ENCODE data around the gene TCHH. TPM values are rescaled to one million over a fixed set of nuclear protein-coding genes. Genes with fewer than 3 reads are reported as not detected.

The TCHH gene
- total RNA-seq, 1 donor from 2014 or later: not detected

DNA sequence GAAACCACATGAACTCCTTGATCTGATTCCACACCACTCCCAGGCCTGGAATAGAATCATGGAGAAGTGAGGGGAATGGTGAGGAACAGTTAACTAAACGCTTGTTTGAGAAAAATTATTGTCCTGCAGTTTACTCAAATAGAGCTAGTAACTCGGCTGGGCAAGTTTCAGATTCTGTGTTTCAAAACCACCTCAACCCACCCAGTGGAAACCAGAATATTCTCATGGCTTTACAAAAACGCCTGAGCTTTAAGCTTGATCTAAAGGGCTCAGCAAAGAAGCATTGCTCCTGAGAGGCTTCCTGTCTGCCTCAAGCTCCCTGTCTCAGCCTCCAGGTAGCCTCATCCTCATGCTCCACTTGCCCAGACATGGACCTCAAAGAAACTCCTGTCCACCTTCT, 42.9 kb downstream of the TCHH start:
- no peak overlapping the region for H3K27ac Mint-ChIP-seq
- H3K4me1 Mint-ChIP-seq: no peaks in the 10 kb centered on the region
- ChIA-PET POLR2A (no interaction called here), CTCF (no interaction called here)
- TF ChIP-seq, protein P1, sequence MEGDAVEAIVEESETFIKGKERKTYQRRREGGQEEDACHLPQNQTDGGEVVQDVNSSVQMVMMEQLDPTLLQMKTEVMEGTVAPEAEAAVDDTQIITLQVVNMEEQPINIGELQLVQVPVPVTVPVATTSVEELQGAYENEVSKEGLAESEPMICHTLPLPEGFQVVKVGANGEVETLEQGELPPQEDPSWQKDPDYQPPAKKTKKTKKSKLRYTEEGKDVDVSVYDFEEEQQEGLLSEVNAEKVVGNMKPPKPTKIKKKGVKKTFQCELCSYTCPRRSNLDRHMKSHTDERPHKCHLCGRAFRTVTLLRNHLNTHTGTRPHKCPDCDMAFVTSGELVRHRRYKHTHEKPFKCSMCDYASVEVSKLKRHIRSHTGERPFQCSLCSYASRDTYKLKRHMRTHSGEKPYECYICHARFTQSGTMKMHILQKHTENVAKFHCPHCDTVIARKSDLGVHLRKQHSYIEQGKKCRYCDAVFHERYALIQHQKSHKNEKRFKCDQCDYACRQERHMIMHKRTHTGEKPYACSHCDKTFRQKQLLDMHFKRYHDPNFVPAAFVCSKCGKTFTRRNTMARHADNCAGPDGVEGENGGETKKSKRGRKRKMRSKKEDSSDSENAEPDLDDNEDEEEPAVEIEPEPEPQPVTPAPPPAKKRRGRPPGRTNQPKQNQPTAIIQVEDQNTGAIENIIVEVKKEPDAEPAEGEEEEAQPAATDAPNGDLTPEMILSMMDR (IDR thresholded peaks at IDR 0.05): no peak
- intact Hi-C loops (cut with micrococcal nuclease): no loop called here
- no peak for ATAC-seq (ENCODE audit: low read depth)
- H3K9me3 Mint-ChIP-seq: no peaks in the 10 kb centered on the region
- no peak for DNase-seq
- peaks cover 57% of the 10 kb centered on the region for H3K27me3 Mint-ChIP-seq
- no peak overlapping the region for H3K4me3 Mint-ChIP-seq
- H3K36me3 Mint-ChIP-seq (ENCODE audit: low read depth): no peaks in the 10 kb centered on the region

DNA sequence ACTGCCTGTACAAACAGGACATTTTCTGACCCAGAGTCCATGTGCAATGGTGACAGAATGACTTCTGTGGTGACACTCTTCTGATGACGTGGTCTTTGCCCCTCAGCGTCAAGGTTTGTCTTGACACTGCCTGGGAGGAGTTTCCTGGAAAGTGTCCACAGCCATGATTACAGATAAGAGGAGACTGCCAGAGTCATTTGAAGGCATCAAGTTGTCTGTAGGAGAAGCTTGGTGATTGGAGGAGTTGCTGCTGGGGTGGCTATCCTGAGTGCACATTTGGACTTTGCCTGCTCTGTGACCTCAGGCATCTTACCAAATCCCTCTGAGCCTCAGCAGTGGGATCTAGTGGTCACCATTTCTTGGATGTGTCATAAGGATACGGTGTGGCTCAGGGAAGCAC, 44.1 kb downstream of the TCHH start:
- H3K4me3 Mint-ChIP-seq: no peak overlapping the region
- CTCF ChIA-PET: no interaction called here
- TF ChIP-seq, protein P1 (IDR thresholded peaks at IDR 0.05): no peak
- no peak for DNase-seq
- POLR2A ChIA-PET: no interaction called here
- no peaks in the 10 kb centered on the region for H3K4me1 Mint-ChIP-seq
- H3K9me3 Mint-ChIP-seq: no peaks in the 10 kb centered on the region
- no peaks in the 10 kb centered on the region for H3K36me3 Mint-ChIP-seq (ENCODE audit: low read depth)
- no peak for ATAC-seq (ENCODE audit: low read depth)
- H3K27ac Mint-ChIP-seq: no peak overlapping the region
- intact Hi-C loops (cut with micrococcal nuclease): no loop called here
- H3K27me3 Mint-ChIP-seq: peaks cover 58% of the 10 kb centered on the region

DNA sequence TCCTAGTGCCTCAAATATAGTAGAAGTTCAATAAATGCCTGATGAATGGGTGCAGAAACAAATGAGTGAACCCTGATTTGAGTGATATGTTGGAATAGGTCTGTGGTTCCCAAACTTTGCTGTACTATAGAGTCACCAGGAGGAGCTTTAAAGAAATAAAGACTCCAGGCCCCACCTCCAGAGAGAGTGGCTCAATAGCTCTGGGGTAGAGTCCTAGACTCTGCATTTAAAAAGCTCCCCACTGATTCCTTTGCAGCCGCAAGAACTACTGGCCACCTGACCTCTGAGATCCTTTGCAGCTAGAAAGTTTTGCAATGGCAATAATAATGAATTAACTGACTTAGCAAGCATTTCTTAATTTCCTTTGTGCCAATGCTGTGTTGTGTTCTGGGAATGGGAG, 47.3 kb downstream of the TCHH start:
- Mint-ChIP-seq H3K9me3 (no peaks in the 10 kb centered on the region), H3K4me1 (no peaks in the 10 kb centered on the region), H3K36me3 (ENCODE audit: low read depth) (no peaks in the 10 kb centered on the region), H3K4me3 (no peak overlapping the region), H3K27ac (no peak overlapping the region), H3K27me3 (peaks cover 46% of the 10 kb centered on the region)
- intact Hi-C loops (cut with micrococcal nuclease): no loop called here
- DNase-seq (no peak), ATAC-seq (ENCODE audit: low read depth) (no peak)
- ChIA-PET POLR2A (no interaction called here), CTCF (interaction anchor here (1.5 kb wide), 1 partner anchor 15 kb away, joined by 3 read pairs; no protein-coding TSS in a partner anchor)
- TF ChIP-seq, protein P1 (IDR thresholded peaks at IDR 0.05): no peak

DNA sequence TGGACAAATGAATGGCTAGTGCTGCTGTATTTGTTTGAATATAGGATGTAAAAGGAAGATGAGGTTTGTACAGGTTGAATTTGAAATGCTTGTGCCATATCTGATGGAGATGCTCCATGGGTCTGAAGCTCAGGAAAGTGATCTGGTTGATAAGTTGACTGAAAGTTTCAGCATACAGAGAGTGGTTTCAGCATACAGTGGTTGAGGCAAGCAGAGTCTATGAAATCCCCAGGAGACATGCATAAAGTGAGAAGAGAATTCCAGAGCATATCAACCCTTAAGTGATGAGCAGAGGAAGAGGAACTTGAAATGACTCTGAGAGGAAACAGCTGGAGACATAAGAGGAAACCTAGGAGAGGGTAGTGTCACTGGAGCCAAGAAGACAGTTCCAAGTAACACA, 48.1 kb downstream of the TCHH start:
- Mint-ChIP-seq H3K27me3 (peaks cover 39% of the 10 kb centered on the region), H3K9me3 (no peaks in the 10 kb centered on the region), H3K4me3 (no peak overlapping the region), H3K36me3 (ENCODE audit: low read depth) (no peaks in the 10 kb centered on the region), H3K27ac (no peak overlapping the region), H3K4me1 (no peaks in the 10 kb centered on the region)
- TF ChIP-seq, protein P1 (IDR thresholded peaks at IDR 0.05): no peak
- ChIA-PET POLR2A (no interaction called here), CTCF (no interaction called here)
- intact Hi-C loops (cut with micrococcal nuclease): no loop called here
- ATAC-seq (ENCODE audit: low read depth): no peak
- no peak for DNase-seq

DNA sequence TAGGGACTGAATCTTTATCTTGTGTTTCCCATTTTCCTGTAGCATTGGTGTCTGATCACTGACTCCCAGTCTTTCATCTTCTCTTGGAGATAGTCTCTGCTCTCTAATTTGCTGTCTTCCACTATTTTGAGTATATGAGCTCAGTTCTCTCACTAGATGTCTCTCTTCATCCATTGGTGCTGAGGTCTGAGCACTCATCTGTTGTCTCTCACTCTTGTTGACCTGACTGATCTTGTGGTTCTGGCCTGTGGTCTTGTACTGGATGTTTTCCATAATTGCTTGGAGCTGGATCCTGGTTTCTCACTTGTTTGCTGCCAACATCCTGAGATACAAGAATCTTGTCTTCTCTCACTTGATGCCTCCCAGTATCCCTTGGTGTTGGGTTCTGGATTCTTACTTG, 53.3 kb downstream of the TCHH start:
- TF ChIP-seq, protein P1 (IDR thresholded peaks at IDR 0.05): no peak
- H3K4me3 Mint-ChIP-seq: no peak overlapping the region
- intact Hi-C loops (cut with micrococcal nuclease): no loop called here
- ChIA-PET POLR2A (no interaction called here), CTCF (interaction anchor here (1.0 to 1.4 kb wide), 2 partner anchors 9 to 127 kb away, joined by 3 read pairs; no protein-coding TSS in a partner anchor)
- peaks cover 15% of the 10 kb centered on the region for H3K27me3 Mint-ChIP-seq
- ATAC-seq (ENCODE audit: low read depth) (no peak), DNase-seq (no peak)
- no peaks in the 10 kb centered on the region for H3K4me1 Mint-ChIP-seq
- H3K27ac Mint-ChIP-seq: no peak overlapping the region
- no peaks in the 10 kb centered on the region for H3K9me3 Mint-ChIP-seq
- H3K36me3 Mint-ChIP-seq (ENCODE audit: low read depth): no peaks in the 10 kb centered on the region

Other genes with a start within 250 kb of the TCHH start
- 20.4 and 22.8 TPM in 2 replicates for gene THEM4, start 205.9 kb downstream of the TCHH start, total RNA-seq
- 62.7 and 63.6 TPM in 2 replicates for gene S100A10, start 121.6 kb downstream of the TCHH start, total RNA-seq
- gene S100A11, start 78.4 kb downstream of the TCHH start, total RNA-seq: 65.6 and 71.2 TPM in 2 replicates
- not detected in 2 replicates for gene TCHHL1, start 26.4 kb downstream of the TCHH start, total RNA-seq
- not detected in 2 replicates for gene RPTN, start 43.8 kb upstream of the TCHH start, total RNA-seq
- gene HRNR, start 108.7 kb upstream of the TCHH start, total RNA-seq: not detected in 2 replicates
- gene FLG, start 209.8 kb upstream of the TCHH start, total RNA-seq: not detected in 2 replicates
- not detected in 2 replicates for gene FLG2, start 244.6 kb upstream of the TCHH start, total RNA-seq

Measured in activated B cell treated with CpG ODN at 0.5 μM for 24 hours (primary cell).